ENCODE results near the gene SMARCA4. TPM values are rescaled to one million over a fixed set of nuclear protein-coding genes. Genes with fewer than 3 reads are reported as not detected.

The SMARCA4 gene
- total RNA-seq, 6 donors from 2014 or later = 82.8 to 245 (median 108) TPM

GRCh38 chr19:11018179-11018578 lies 57.3 kb downstream of the SMARCA4 start:
- DNase-seq = peak in 1 of 2 donors; percentile 54
- Histone ChIP-seq H3K9me3 (no peaks in the 10 kb centered on the region), H3K4me1 (peaks cover 0 to 6% (median 2%) of the 10 kb centered on the region in 4 donors), H3K27me3 (no peaks in the 10 kb centered on the region), H3K27ac (peak overlapping the region; percentile 10 to 64 (median 28)), H3K36me3 (peaks cover 58 to 100% (median 90%) of the 10 kb centered on the region in 4 donors), H3K4me3 (no peak overlapping the region)
- ATAC-seq (ENCODE audit: low FRiP score in 2 of 2) = peak in 1 of 2 donors; percentile 52
- TF ChIP-seq EP300 (IDR thresholded peaks at IDR 0.05) (no peak), POLR2AphosphoS5 (IDR thresholded peaks at IDR 0.05) (no peak), POLR2A (IDR thresholded peaks at IDR 0.05) (no peak), CTCF (IDR thresholded peaks at IDR 0.05) (no peak)
- 81 to 89% methylated on average over 12 of the region's 12 CpGs for WGBS, 2 donors

GRCh38 chr19:11018763-11019162 lies 57.9 kb downstream of the SMARCA4 start:
- no peaks in the 10 kb centered on the region for H3K27me3 ChIP-seq
- H3K4me1 ChIP-seq = peaks cover 0 to 6% (median 2%) of the 10 kb centered on the region in 4 donors
- TF ChIP-seq POLR2A (IDR thresholded peaks at IDR 0.05) (no peak), POLR2AphosphoS5 (IDR thresholded peaks at IDR 0.05) (no peak), EP300 (IDR thresholded peaks at IDR 0.05) (no peak), CTCF (IDR thresholded peaks at IDR 0.05) (no peak)
- peak overlapping the region in 3 of 4 donors; percentile 14 to 64 (median 41) for H3K27ac ChIP-seq
- no peaks in the 10 kb centered on the region for H3K9me3 ChIP-seq
- no peak overlapping the region for H3K4me3 ChIP-seq
- peak in 1 of 2 donors; percentile 83 for DNase-seq
- peak in 1 of 2 donors; percentile 64 for ATAC-seq (ENCODE audit: low FRiP score in 2 of 2)
- peaks cover 58 to 100% (median 90%) of the 10 kb centered on the region in 4 donors for H3K36me3 ChIP-seq
- WGBS, 2 donors = 63 to 72% methylated on average over 9 to 13 of the region's 13 CpGs

- Histone ChIP-seq H3K27ac (peak overlapping the region in 2 of 4 donors; percentile 41 to 64), H3K4me1 (peaks cover 0 to 6% (median 2%) of the 10 kb centered on the region in 4 donors), H3K4me3 (no peak overlapping the region), H3K36me3 (peaks cover 54 to 100% (median 90%) of the 10 kb centered on the region in 4 donors), H3K27me3 (no peaks in the 10 kb centered on the region), H3K9me3 (no peaks in the 10 kb centered on the region)
- no peak for TF ChIP-seq EP300 (IDR thresholded peaks at IDR 0.05)
- TF ChIP-seq POLR2AphosphoS5 (IDR thresholded peaks at IDR 0.05) = no peak
- no peak for TF ChIP-seq POLR2A (IDR thresholded peaks at IDR 0.05)
- TF ChIP-seq CTCF (IDR thresholded peaks at IDR 0.05) = no peak
- DNase-seq = peak in 1 of 2 donors; percentile 84
- ATAC-seq (ENCODE audit: low FRiP score in 2 of 2) = no peak
- WGBS, 2 donors = 93% methylated on average over 6 to 15 of the region's 21 CpGs
These were observed 58.4 kb downstream of the SMARCA4 start for GRCh38 chr19:11019262-11019661.

GRCh38 chr19:11019824-11020223 lies 59.0 kb downstream of the SMARCA4 start:
- DNase-seq (peak in 1 of 2 donors; percentile 30), ATAC-seq (ENCODE audit: low FRiP score in 2 of 2) (no peak)
- Histone ChIP-seq H3K4me3 (no peak overlapping the region), H3K27ac (no peak overlapping the region), H3K27me3 (no peaks in the 10 kb centered on the region), H3K4me1 (peaks cover 0 to 6% (median 2%) of the 10 kb centered on the region in 4 donors), H3K9me3 (no peaks in the 10 kb centered on the region), H3K36me3 (peaks cover 52 to 100% (median 90%) of the 10 kb centered on the region in 4 donors)
- 90 to 95% methylated on average over 2 to 8 of the region's 8 CpGs for WGBS, 2 donors
- TF ChIP-seq POLR2A (IDR thresholded peaks at IDR 0.05) (no peak), CTCF (IDR thresholded peaks at IDR 0.05) (no peak), EP300 (IDR thresholded peaks at IDR 0.05) (no peak), POLR2AphosphoS5 (IDR thresholded peaks at IDR 0.05) (no peak)

- Histone ChIP-seq H3K27me3 (no peaks in the 10 kb centered on the region), H3K36me3 (peaks cover 46 to 100% (median 89%) of the 10 kb centered on the region in 4 donors), H3K4me1 (peaks cover 0 to 6% (median 2%) of the 10 kb centered on the region in 4 donors), H3K4me3 (no peak overlapping the region), H3K27ac (no peak overlapping the region), H3K9me3 (no peaks in the 10 kb centered on the region)
- no peak for TF ChIP-seq CTCF (IDR thresholded peaks at IDR 0.05)
- no peak for TF ChIP-seq POLR2A (IDR thresholded peaks at IDR 0.05)
- no peak for TF ChIP-seq POLR2AphosphoS5 (IDR thresholded peaks at IDR 0.05)
- TF ChIP-seq EP300 (IDR thresholded peaks at IDR 0.05) = no peak
- ATAC-seq (ENCODE audit: low FRiP score in 2 of 2) = no peak
- DNase-seq = no peak
- 97 to 98% methylated on average over 6 of the region's 6 CpGs for WGBS, 2 donors
These were observed 59.6 kb downstream of the SMARCA4 start for GRCh38 chr19:11020423-11020822.
